IMR-90 (cell line): ENCODE measurements around the gene GNAZ. TPM values are rescaled to one million over a fixed set of nuclear protein-coding genes. Genes with fewer than 3 reads are reported as not detected.

Experiments
- ATAC-seq: fragments of 200-7000 bp; cut with Tn5 transposase; 2 replicates; pipeline ENCODE4 v1.9.1; 2020; ENCODE audit warnings: low read depth, mild to moderate bottlenecking, moderate library complexity
- BruUV-seq: library from RNA; stranded (reverse); fragments of 400-500 nt; replicated peaks from 2 replicates; lab custom pipeline; 2021; lab: Mats Ljungman, UMichigan
- CTCF ChIA-PET: fragments of 300-600 bp; formaldehyde crosslinking; extraction: SDS; loops from one replicate; lab custom pipeline; 2021; ENCODE audit warnings: antibody characterized with exemption; lab: Yijun Ruan, JAX
- POLR2A ChIA-PET: fragments of 300-600 bp; sonication (Branson Sonifier 250); formaldehyde crosslinking; loops from one replicate; lab custom pipeline; 2022; ENCODE audit warnings: antibody characterized with exemption; ENCODE audit not compliant: unreplicated experiment; lab: Charles Lee
- DNase-seq: peaks from one replicate; pipeline ENCODE4 v3.0.0; 2013
- H2AFZ ChIP-seq: replicated peaks from 2 replicates; pipeline ENCODE3; 2013; ENCODE audit warnings: low read length, mild to moderate bottlenecking; ENCODE audit not compliant: poor library complexity
- H2AK5ac ChIP-seq: 2 replicates; pipeline ENCODE4 v1.6.1; 2013; ENCODE audit warnings: low read depth, low read length, inconsistent platforms
- H2AK9ac ChIP-seq: replicated peaks from 2 replicates; pipeline ENCODE3; 2013; ENCODE audit warnings: mild to moderate bottlenecking, low read depth, low read length, moderate library complexity; ENCODE audit not compliant: poor library complexity
- H2BK120ac ChIP-seq: 2 replicates; pipeline ENCODE4 v1.6.1; 2013; ENCODE audit warnings: low read depth, low read length, inconsistent platforms
- H2BK15ac ChIP-seq: 3 replicates; pipeline ENCODE4 v1.6.1; 2013; ENCODE audit warnings: low read depth, low read length, inconsistent platforms
- H2BK20ac ChIP-seq: 2 replicates; pipeline ENCODE4 v1.6.1; 2013; ENCODE audit warnings: low read depth, mild to moderate bottlenecking, inconsistent platforms, low read length, moderate library complexity
- H2BK5ac ChIP-seq: 2 replicates; pipeline ENCODE4 v1.6.1; 2013; ENCODE audit warnings: mild to moderate bottlenecking, low read depth, low read length, inconsistent platforms; ENCODE audit not compliant: poor library complexity, severe bottlenecking
- H3K14ac ChIP-seq: replicated peaks from 2 replicates; pipeline ENCODE4 v1.6.1; 2013; ENCODE audit warnings: low read depth, low read length, inconsistent platforms
- H3K18ac ChIP-seq: 2 replicates; pipeline ENCODE4 v1.6.1; 2013; ENCODE audit warnings: low read depth, low read length, control low read depth
- H3K23ac ChIP-seq: 2 replicates; pipeline ENCODE4 v1.6.1; 2013; ENCODE audit warnings: low read depth, low read length, inconsistent platforms
- H3K27ac ChIP-seq: 2 replicates; pipeline ENCODE4 v1.5.1; 2013; ENCODE audit warnings: mild to moderate bottlenecking, control low read depth, low read length; ENCODE audit not compliant: insufficient read depth
- H3K27me3 ChIP-seq: 2 replicates; pipeline ENCODE4 v1.6.1; 2013; ENCODE audit warnings: low read length; ENCODE audit not compliant: control insufficient read depth, insufficient read depth
- H3K36me3 ChIP-seq: 2 replicates; pipeline ENCODE4 v1.6.1; 2013; ENCODE audit warnings: low read length, mixed read lengths; ENCODE audit not compliant: control insufficient read depth, insufficient read depth
- H3K4ac ChIP-seq: 2 replicates; pipeline ENCODE4 v1.6.1; 2013; ENCODE audit warnings: low read depth, low read length, inconsistent platforms
- H3K4me1 ChIP-seq: 2 replicates; pipeline ENCODE4 v1.6.1; 2013; ENCODE audit warnings: low read length, mixed read lengths; ENCODE audit not compliant: control insufficient read depth, insufficient read depth
- H3K4me2 ChIP-seq: 2 replicates; pipeline ENCODE4 v1.6.1; 2013; ENCODE audit warnings: low read depth, mild to moderate bottlenecking, control low read depth, low read length, moderate library complexity
- H3K4me3 ChIP-seq: 2 replicates; pipeline ENCODE4 v1.5.1; 2013; ENCODE audit warnings: low read depth, mild to moderate bottlenecking, control low read depth, low read length, moderate library complexity; ENCODE audit not compliant: insufficient read depth
- H3K56ac ChIP-seq: 2 replicates; pipeline ENCODE4 v1.6.1; 2013; ENCODE audit warnings: low read length, inconsistent platforms; ENCODE audit not compliant: insufficient read depth; ENCODE audit errors: extremely low read depth
- H3K79me1 ChIP-seq, 2 experiments: 2 replicates each; pipeline ENCODE4 v1.6.1; 2013; ENCODE audit warnings: low read length in 2 of 2, inconsistent platforms in 1 of 2, low read depth in 1 of 2
- H3K9ac ChIP-seq: 2 replicates; pipeline ENCODE4 v1.6.1; 2013; ENCODE audit warnings: low read depth, low read length, control low read depth
- H3K9me1 ChIP-seq: 2 replicates; pipeline ENCODE4 v1.6.1; 2013; ENCODE audit warnings: low read length, inconsistent platforms; ENCODE audit not compliant: insufficient read depth
- H3K9me3 ChIP-seq: 2 replicates; pipeline ENCODE4 v1.6.1; 2013; ENCODE audit warnings: low read length; ENCODE audit not compliant: control insufficient read depth, insufficient read depth
- H4K20me1 ChIP-seq: 2 replicates; pipeline ENCODE4 v1.6.1; 2013; ENCODE audit warnings: low read length, inconsistent platforms; ENCODE audit not compliant: insufficient read depth
- H4K5ac ChIP-seq: 2 replicates; pipeline ENCODE4 v1.6.1; 2013; ENCODE audit warnings: mild to moderate bottlenecking, low read depth, low read length, control low read depth
- H4K8ac ChIP-seq, 2 experiments: 2 replicates each; pipeline ENCODE4 v1.6.1; 2013; ENCODE audit warnings: low read depth in 2 of 2, low read length in 2 of 2, control low read depth in 1 of 2, inconsistent platforms in 1 of 2
- H4K91ac ChIP-seq: 2 replicates; pipeline ENCODE4 v1.6.1; 2013; ENCODE audit warnings: low read depth, low read length, inconsistent platforms; ENCODE audit not compliant: insufficient read depth
- RAD21 ChIP-seq: IDR thresholded peaks from 2 replicates; pipeline ENCODE4 v1.6.1; 2012; ENCODE audit warnings: low read length, improper control_type of control experiment
- WGBS, 2 experiments: methylation state at CpG; one replicate each; pipeline versions ENCODE4 v1.1.5 to v1.1.7; 2013; ENCODE audit warnings: missing lambda C conversion rate in 2 of 2; ENCODE audit not compliant: insufficient read length in 1 of 2; ENCODE audit errors: extremely low coverage in 2 of 2; 5-methylcytosine and 5-hydroxymethylcytosine counted together
- dilution Hi-C: fragments of 300-500 bp; cut with HindIII; formaldehyde crosslinking; loops from one replicate; pipeline ENCODE4 v1.14.3; 2018; ENCODE audit warnings: low sequenced_read_pairs; ENCODE audit not compliant: unreplicated experiment
- in situ Hi-C: fragments of 300-500 bp; cut with MboI; formaldehyde crosslinking; loops from 3 replicates; pipeline ENCODE4 v1.14.3; 2019; ENCODE audit warnings: low sequenced_read_pairs, inconsistent platforms, mixed read lengths
- intact Hi-C: fragments of 100-400 bp; cut with micrococcal nuclease; formaldehyde crosslinking; loops from 2 replicates; pipeline ENCODE4 v1.10.0; 2022
- polyA plus RNA-seq, 3 experiments: library from polyadenylated mRNA; depleted of rRNA; stranded (reverse); fragments of >200 nt; gene quantifications; 2 replicates each; pipeline ENCODE4 v1.2.3, GENCODE V29; 2012; ENCODE audit warnings: low replicate concordance in 1 of 3
- total RNA-seq: library from RNA; depleted of rRNA; stranded (reverse); fragments of >200 nt; gene quantifications from 2 replicates; pipeline ENCODE4 v1.2.3, GENCODE V29; 2012

GNAZ gene
- total and polyA plus RNA-seq, 2 of the 4 experiments (the other 2 are of a cell fraction): 1.5 to 2.5 TPM

GRCh38 chr22:23079814-23080521 is 9.6 kb downstream of the GNAZ start:
- no peak overlapping the region for H3K4ac ChIP-seq
- H3K36me3 ChIP-seq: no peaks in the 10 kb centered on the region
- no peak overlapping the region for H2AK5ac ChIP-seq
- no peak overlapping the region for H2BK5ac ChIP-seq
- no peak overlapping the region for H3K4me2 ChIP-seq
- no peak overlapping the region for H4K5ac ChIP-seq
- H3K79me1 ChIP-seq: no peaks in the 10 kb centered on the region
- H3K14ac ChIP-seq: no peak overlapping the region
- H3K56ac ChIP-seq: no peak overlapping the region
- no peak overlapping the region for H2BK20ac ChIP-seq
- in situ Hi-C loops (no loop called here), dilution Hi-C loops (no loop called here), intact Hi-C loops (no loop called here)
- no peak overlapping the region for H4K8ac ChIP-seq
- H3K27me3 ChIP-seq: no peaks in the 10 kb centered on the region; the same call in 1 of the 2 replicates
- H3K9me1 ChIP-seq: 0 out of 2 replicates have a peak, but pooled peaks cover 2% of the 10 kb centered on the region
- no peak overlapping the region for H2AK9ac ChIP-seq
- no peak overlapping the region for H2AFZ ChIP-seq
- BruUV-seq: no TSS peak
- DNase-seq: no peak
- no peaks in the 10 kb centered on the region for H3K4me1 ChIP-seq
- no peak overlapping the region for H2BK15ac ChIP-seq
- no peak overlapping the region for H3K9ac ChIP-seq
- no peak overlapping the region for H3K18ac ChIP-seq
- CTCF ChIA-PET: no interaction called here
- H4K91ac ChIP-seq: no peak overlapping the region
- POLR2A ChIA-PET: no interaction called here
- H2BK120ac ChIP-seq: no peak overlapping the region
- no peaks in the 10 kb centered on the region for H3K9me3 ChIP-seq
- H4K20me1 ChIP-seq: no peaks in the 10 kb centered on the region
- no peak for ATAC-seq
- WGBS, 2 experiments: 80% methylated on average over 1 of the region's 9 CpGs; no CpG with 5 or more reads in 1 of the 2 experiments
- H3K27ac ChIP-seq: no peak overlapping the region
- no peak overlapping the region for H3K4me3 ChIP-seq
- no peak overlapping the region for H3K23ac ChIP-seq
- TF ChIP-seq RAD21: no peak
